Lung (tissue), 12 donors: ENCODE measurements around the gene FGFBP2. TPM values are rescaled to one million over a fixed set of nuclear protein-coding genes. Genes with fewer than 3 reads are reported as not detected.

Experiments used
- ATAC-seq: fragments of 200-7000 bp; cut with Tn5 transposase; one replicate; pipeline ENCODE4 v1.9.1; 2020; ENCODE audit warnings: moderate number of reproducible peaks; ENCODE audit not compliant: insufficient read depth, low FRiP score
- DNase-seq, 3 donors: peaks; one replicate each; pipeline ENCODE4 v3.0.0-alpha.2; 2013 to 2017
- H3K27ac ChIP-seq, 2 donors: one replicate each; pipeline ENCODE4 v1.5.1; 2013; ENCODE audit warnings: mild to moderate bottlenecking in 2 of 2, moderate library complexity in 2 of 2, control low read depth in 1 of 2, inconsistent platforms in 1 of 2, low read depth in 1 of 2, low read length in 1 of 2
- H3K27me3 ChIP-seq, 3 donors: one replicate each; pipeline ENCODE4 v1.5.1; 2013; ENCODE audit warnings: low read length in 2 of 3; ENCODE audit not compliant: control insufficient read depth in 3 of 3, insufficient read depth in 3 of 3
- H3K36me3 ChIP-seq, 4 donors: one replicate each; pipeline ENCODE4 v1.5.1; 2013; ENCODE audit warnings: low read length in 4 of 4, mild to moderate bottlenecking in 1 of 4, moderate library complexity in 1 of 4; ENCODE audit not compliant: control insufficient read depth in 4 of 4, insufficient read depth in 4 of 4
- H3K4me1 ChIP-seq, 5 donors: one replicate each; pipeline ENCODE4 v1.5.1; 2013; ENCODE audit warnings: low read length in 5 of 5, mild to moderate bottlenecking in 2 of 5, moderate library complexity in 1 of 5; ENCODE audit not compliant: control insufficient read depth in 5 of 5, insufficient read depth in 5 of 5
- H3K4me3 ChIP-seq: one replicate; pipeline ENCODE4 v1.5.1; 2013; ENCODE audit warnings: mild to moderate bottlenecking, control low read depth, moderate library complexity
- H3K9ac ChIP-seq, 2 donors: one replicate each; pipeline ENCODE4 v1.5.1; 2013; ENCODE audit warnings: low read length in 2 of 2, control low read depth in 1 of 2; ENCODE audit not compliant: insufficient read depth in 1 of 2
- H3K9me3 ChIP-seq, 4 donors: one replicate each; pipeline ENCODE4 v1.5.1; 2013; ENCODE audit warnings: low read length in 3 of 4, mild to moderate bottlenecking in 1 of 4, moderate library complexity in 1 of 4; ENCODE audit not compliant: control insufficient read depth in 4 of 4, insufficient read depth in 3 of 4
- WGBS, 2 donors: extraction: QIAGEN DNeasy Blood & Tissue Kit; methylation state at CpG; one replicate each; pipeline ENCODE4 v1.1.7; 2013; 5-methylcytosine and 5-hydroxymethylcytosine counted together
- polyA plus RNA-seq, 2 donors: library from polyadenylated mRNA; stranded (reverse); fragments of 200-250 nt; gene quantifications; one replicate each; pipeline ENCODE4 v1.2.1, GENCODE V29; 2013
- total RNA-seq, 2 donors: library from RNA; depleted of rRNA in 1 of 2; stranded (reverse); fragments of >200 nt in 1 of 2; gene quantifications; one replicate each; pipeline ENCODE4 v1.2.1, GENCODE V29; 2014 to 2021
- TF ChIP-seq, protein P1 (sequence below): IDR thresholded peaks from 2 replicates; pipeline ENCODE4 v1.5.1; 2012; ENCODE audit warnings: mild to moderate bottlenecking; ENCODE audit errors: control extremely low read depth, extremely low read depth
- donor health status: control.
- donor health status: control.
- donor health status: Bipolar disorder and iron deficiency.
- donor health status: healthy.
- donor health status: DM: yes; HTN: yes; CAD: no.

Gene FGFBP2
- total and polyA plus RNA-seq, 4 donors = 0.47 to 2.8 (median 1.3) TPM

- 93% methylated on average over 5 of the region's 5 CpGs for WGBS, 2 donors
- H3K4me3 ChIP-seq = no peak overlapping the region
- no peak overlapping the region for H3K9ac ChIP-seq
- peaks cover 0 to 2% (median 0%) of the 10 kb centered on the region in 4 donors for H3K9me3 ChIP-seq
- TF ChIP-seq, protein P1, sequence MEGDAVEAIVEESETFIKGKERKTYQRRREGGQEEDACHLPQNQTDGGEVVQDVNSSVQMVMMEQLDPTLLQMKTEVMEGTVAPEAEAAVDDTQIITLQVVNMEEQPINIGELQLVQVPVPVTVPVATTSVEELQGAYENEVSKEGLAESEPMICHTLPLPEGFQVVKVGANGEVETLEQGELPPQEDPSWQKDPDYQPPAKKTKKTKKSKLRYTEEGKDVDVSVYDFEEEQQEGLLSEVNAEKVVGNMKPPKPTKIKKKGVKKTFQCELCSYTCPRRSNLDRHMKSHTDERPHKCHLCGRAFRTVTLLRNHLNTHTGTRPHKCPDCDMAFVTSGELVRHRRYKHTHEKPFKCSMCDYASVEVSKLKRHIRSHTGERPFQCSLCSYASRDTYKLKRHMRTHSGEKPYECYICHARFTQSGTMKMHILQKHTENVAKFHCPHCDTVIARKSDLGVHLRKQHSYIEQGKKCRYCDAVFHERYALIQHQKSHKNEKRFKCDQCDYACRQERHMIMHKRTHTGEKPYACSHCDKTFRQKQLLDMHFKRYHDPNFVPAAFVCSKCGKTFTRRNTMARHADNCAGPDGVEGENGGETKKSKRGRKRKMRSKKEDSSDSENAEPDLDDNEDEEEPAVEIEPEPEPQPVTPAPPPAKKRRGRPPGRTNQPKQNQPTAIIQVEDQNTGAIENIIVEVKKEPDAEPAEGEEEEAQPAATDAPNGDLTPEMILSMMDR = no peak
- ATAC-seq = no peak
- no peak for DNase-seq
- H3K36me3 ChIP-seq = no peaks in the 10 kb centered on the region
- peaks cover 0 to 5% (median 0%) of the 10 kb centered on the region in 5 donors for H3K4me1 ChIP-seq
- peaks cover 0 to 2% (median 0%) of the 10 kb centered on the region in 3 donors for H3K27me3 ChIP-seq
- H3K27ac ChIP-seq = no peak overlapping the region
Observed at GRCh38 chr4:15931451-15932210, 31.3 kb downstream of the FGFBP2 start.

- DNase-seq = no peak
- H3K9me3 ChIP-seq = peaks cover 0 to 2% (median 0%) of the 10 kb centered on the region in 4 donors
- WGBS, 2 donors = 82 to 85% methylated on average over 7 of the region's 7 CpGs
- H3K9ac ChIP-seq = no peak overlapping the region
- TF ChIP-seq, protein P1 = no peak
- ATAC-seq = no peak
- H3K27ac ChIP-seq = no peak overlapping the region
- H3K4me1 ChIP-seq = no peaks in the 10 kb centered on the region
- H3K36me3 ChIP-seq = no peaks in the 10 kb centered on the region
- peaks cover 0 to 2% (median 0%) of the 10 kb centered on the region in 3 donors for H3K27me3 ChIP-seq
- H3K4me3 ChIP-seq = no peak overlapping the region
Observed at GRCh38 chr4:15930314-15930713, 32.7 kb downstream of the FGFBP2 start.

DNA sequence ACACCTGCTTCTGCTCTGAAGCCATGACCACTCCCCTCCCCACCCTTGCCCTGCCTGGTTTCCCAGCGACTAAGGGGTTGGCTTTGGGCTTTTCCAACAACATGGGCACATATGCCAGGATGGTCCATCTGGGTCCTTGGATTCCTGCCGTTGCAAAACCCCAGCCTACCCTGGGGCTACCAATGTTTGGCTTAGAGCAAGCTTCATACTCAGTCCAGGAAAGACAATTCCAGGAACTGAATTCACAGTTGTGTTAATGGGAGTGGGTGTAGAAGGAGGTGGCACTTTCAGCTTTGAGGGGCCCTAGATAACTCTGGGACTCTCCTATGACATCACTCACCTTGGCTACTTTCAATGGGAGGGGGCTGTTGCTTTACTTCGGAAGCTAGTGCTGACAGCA lies 33.4 kb downstream of the FGFBP2 start:
- no peak overlapping the region for H3K27ac ChIP-seq
- no peaks in the 10 kb centered on the region for H3K4me1 ChIP-seq
- no peak overlapping the region for H3K9ac ChIP-seq
- TF ChIP-seq, protein P1 = no peak
- ATAC-seq = no peak
- WGBS, 2 donors = 72 to 78% methylated on average over 3 of the region's 3 CpGs
- H3K4me3 ChIP-seq = no peak overlapping the region
- no peaks in the 10 kb centered on the region for H3K36me3 ChIP-seq
- H3K27me3 ChIP-seq = peaks cover 0 to 2% (median 0%) of the 10 kb centered on the region in 3 donors
- peaks cover 0 to 2% (median 0%) of the 10 kb centered on the region in 4 donors for H3K9me3 ChIP-seq
- DNase-seq = no peak

GRCh38 chr4:15928883-15929282 lies 34.1 kb downstream of the FGFBP2 start:
- H3K4me1 ChIP-seq = no peaks in the 10 kb centered on the region
- no peaks in the 10 kb centered on the region for H3K36me3 ChIP-seq
- no peak overlapping the region for H3K9ac ChIP-seq
- peaks cover 0 to 2% (median 0%) of the 10 kb centered on the region in 3 donors for H3K27me3 ChIP-seq
- TF ChIP-seq, protein P1 = no peak
- ATAC-seq (no peak), DNase-seq (no peak)
- WGBS, 2 donors = 74 to 77% methylated on average over 5 of the region's 5 CpGs
- no peak overlapping the region for H3K27ac ChIP-seq
- H3K4me3 ChIP-seq = no peak overlapping the region
- H3K9me3 ChIP-seq = peaks cover 0 to 2% (median 0%) of the 10 kb centered on the region in 4 donors
